GM11168 (cell line): Measurements from ENCODE around the gene ZDHHC21.

Source experiments
- in situ Hi-C: fragments of 300-500 bp; cut with MboI; formaldehyde crosslinking; loops from one replicate; pipeline ENCODE4 v1.12.0; 2022; ENCODE audit warnings: low sequenced_read_pairs; ENCODE audit not compliant: unreplicated experiment

The ZDHHC21 gene

DNA sequence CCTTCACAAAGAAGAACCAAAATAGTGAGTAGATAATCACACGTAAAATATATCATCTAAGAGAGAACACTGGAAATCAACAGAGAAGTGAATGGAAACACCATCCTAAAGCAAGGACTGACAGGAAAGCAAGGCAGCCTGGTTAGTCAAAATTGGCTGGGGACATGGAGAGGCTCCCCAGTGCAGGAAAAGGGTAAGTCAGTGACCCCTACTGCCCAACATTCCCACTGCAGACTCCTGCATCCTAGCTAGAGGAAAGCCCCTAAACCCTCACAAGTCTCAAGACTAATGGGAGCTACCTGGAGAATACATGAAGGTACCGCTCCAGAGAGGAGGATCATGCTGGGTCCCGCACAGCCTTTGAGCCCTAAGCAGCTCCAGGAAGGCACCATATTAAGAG lies 60.1 kb downstream of the ZDHHC21 start:
- in situ Hi-C loops, result no loop called here

DNA sequence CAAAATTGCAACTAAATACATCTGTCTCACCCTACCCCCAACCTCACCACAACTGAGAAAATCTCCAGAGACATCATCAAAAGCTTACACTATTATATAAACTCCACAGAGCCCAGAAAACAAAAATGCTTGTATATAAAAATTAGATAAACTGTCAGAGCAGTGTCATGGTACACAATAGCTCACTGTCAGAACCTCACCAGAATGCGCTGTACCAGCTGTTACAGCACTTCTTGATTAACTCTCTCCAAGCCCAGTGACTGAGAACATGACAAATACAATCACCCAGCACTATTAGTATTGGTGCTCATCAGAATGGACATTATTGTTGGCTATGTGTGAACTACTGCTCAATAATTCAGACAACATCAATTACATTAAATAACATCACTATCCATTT lies 65.7 kb downstream of the ZDHHC21 start:
- in situ Hi-C loops, result no loop called here

DNA sequence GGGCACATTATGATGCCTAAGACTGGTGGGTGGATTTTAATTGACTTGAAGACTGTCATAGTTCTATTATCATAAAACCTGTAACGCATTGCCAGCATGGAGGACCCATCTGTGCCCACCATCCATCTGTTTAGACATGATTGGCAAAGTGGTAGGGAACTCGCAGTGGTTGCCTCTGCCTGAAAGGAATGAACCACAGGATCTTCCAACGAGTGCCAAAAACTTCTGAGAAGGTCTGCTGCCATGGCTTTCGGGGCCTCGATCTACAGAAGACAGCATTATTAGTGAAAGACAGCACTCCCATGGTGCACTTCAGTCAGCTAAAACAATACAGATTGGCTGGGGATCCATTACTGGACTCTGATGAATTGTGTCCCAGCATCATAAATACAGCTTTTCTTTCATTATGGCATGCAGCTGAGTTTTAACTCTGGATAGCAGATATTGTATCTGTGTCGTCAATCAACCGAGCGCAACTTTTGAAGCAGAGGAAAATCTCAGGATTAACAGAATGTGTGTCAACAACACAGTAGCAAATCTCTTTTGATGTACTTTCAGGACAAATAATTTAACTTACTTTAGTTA lies 74.3 kb downstream of the ZDHHC21 start:
- in situ Hi-C loops, result loop anchor here (10.0 kb wide), 1 partner anchor 146 kb away; no protein-coding TSS in a partner anchor

DNA sequence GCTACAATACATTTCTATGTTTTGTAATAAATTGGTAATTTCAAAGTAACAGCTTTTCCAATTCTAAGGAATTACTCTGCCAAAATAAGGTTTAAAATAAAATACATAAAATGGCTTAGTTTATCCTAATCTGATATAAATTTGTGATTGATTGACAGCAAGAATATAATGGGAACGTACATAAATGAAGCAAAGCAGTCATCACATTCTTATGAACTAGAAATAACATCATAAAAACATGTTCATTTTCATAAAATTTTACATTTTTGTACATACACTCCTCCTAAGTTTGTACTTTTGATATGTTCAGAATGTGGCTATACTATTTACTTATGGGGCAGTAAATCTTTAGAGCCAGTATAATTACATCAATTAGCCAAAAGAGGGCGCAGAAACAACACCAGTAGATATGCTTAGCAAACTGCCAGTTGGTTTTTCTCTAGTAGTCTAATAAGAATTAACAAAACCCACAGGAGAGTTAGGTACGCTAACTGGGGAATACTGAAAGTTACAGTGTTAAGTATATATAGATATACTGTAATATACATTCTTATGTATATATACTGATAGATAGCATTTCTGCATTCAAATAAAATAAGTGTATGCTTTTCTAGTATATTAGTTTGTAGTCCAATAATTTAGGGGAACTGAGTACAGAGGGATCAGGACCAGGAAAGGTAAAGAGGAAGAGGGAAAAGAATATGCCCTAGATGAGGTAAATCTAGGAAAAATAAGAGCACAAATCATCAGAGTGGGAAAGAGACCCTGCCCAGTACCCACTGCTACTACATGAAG lies 76.8 kb downstream of the ZDHHC21 start:
- in situ Hi-C loops, result loop anchor here (10.0 kb wide), 1 partner anchor 148 kb away; no protein-coding TSS in a partner anchor

DNA sequence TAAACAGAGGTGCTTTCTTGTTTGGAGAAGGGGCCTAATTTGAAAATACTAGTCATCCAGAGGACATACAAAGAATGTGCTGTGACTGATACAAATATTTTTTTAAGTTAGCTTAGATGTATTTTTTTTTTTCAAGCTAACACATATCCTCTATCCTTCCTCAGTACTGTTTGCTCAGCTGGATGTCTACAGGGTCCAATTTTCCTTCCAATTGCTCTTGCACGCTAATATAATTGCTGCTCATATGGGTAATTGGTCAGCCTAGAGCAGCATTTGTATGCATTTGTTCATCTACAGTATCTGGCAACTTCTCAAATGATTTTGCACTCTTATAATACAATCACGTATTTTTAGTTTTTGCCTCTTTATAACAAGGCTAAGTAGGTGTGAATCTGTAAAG lies 84.7 kb downstream of the ZDHHC21 start:
- in situ Hi-C loops, result no loop called here

DNA sequence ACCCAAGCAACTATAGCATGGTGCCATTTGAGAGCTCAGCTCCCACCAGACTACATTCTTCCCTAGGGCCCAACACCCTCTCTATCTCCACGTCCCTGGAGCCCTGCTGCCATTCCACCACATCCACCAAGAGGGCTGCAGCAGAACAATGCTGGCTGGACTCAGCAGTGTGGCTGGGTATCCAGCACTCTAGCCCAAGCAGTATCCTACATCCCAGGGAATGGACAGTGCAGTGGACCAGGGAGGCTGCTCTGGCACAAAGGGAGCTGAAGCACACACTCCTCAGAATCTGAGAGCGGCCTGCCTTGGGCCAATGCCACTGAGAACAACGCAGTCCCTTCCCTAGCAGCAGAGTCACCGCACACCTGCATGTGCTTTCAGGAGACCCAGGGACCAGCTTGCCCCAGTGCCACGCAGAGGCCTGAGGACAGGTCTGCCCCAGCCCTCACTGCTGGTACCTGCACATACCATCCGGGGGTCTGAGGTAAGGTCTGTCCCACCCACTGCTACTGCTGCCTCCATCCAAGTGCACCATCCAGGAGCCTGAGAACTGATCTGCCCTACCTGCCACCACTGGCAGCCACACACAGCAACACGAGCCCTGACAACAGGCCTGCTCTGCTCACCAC lies 95.9 kb downstream of the ZDHHC21 start:
- in situ Hi-C loops, result no loop called here

DNA sequence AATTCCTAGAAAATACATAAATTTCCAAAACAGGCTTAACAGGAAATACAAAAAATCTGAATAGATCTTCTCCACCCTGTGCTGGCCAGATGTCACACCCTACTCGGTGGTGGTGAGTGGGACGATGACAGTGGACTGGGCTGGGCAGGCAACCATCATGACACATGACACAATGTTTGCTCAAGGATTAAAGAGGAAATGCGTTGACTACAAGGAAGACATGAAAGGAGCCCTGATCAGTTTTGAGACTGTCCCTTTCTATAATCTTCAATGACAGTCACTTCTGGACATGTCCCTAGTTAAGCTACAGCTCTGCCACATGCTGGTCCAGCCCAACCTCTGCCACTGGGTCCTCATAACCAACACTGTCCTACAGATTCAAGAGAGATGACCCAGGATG lies 99.8 kb downstream of the ZDHHC21 start:
- in situ Hi-C loops, result no loop called here

DNA sequence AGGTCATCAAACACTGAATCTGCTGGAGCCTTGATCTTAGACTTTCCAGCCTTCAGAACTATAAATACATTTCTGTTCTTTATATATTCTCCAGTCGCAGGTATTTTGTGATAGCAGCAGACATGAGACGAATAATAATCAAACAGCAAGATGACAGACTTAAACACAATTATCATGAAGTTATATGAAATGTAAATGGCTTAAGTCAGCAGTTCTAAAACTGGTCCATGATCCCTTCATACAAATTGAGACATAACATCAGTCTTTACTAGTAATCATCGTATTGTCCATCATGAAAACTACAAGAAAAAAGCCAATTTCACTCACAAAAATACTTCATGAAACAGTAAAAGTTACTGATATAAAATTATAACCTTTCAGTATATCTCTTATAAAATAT lies 101.8 kb downstream of the ZDHHC21 start:
- in situ Hi-C loops, result no loop called here

DNA sequence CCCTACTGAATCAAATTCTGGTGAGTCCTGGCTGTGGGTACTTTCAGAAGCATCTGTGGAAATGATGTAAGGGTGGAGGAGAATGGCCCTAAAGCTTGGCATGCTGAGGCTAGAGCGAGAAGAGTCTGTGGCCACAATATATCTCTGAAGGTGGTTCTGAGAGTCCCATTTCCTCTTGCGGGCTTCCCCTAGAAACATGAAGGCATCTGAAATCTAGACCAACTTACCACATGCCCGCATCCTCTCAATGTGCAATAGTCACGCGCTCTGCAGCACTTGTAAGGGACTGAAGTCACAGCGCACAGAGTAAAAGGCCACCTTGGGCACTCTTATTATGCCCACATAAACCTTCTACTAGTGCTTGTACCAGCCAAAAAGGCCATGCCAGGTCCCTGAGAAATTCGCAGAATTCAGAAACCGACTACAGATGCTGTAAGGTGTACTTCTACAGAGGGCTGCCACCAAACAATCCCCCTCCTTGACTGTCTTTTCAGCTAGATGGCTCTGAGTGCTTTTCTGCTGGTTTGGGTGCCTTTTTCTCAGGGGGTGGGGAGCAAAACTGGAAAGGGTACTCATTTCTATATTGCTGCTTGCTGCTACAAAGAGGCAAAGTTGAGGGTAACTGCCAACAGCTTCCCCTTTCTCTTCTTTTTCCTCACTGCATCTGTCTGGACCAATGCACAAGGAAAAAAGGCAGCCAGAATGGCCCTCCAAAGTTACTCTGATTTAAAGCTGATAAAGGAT lies 107.3 kb downstream of the ZDHHC21 start:
- in situ Hi-C loops, result no loop called here

DNA sequence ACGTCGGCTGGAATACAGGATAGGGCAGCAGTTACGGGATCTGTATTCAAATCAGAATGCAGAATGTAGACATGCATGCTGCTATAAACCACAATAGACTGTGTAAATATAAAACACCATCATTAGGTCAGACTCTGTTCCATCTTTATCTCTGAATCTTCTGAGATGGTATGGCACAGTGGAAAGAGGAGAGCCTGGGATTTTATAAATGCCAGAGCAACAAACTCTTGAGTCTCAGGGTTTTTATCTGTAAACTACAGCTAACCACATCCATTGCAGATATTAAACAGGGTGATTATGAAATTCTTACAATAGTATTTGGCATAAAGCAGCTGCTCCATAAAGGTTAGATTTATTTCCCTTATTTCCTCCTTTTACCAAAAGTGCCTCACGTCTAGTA lies 108.7 kb downstream of the ZDHHC21 start:
- in situ Hi-C loops, result no loop called here

DNA sequence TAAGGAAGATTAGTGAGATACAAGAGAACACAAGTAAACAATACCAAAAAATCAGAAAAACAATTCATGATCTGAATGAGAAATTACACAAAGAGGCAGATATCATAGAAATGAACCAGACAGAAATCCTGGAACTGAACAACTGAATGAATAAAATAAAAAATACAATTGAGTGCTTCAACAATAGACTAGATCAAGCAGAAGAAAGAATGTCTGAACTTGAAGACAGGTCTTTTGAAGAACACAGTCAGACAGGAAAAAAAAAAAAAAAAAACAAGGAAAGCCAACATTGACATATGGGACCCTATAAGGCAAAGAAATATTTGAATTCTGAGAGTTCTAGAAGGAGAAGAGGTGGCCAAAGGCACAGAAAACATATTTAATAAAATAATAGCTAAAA lies 115.2 kb downstream of the ZDHHC21 start:
- in situ Hi-C loops, result no loop called here

DNA sequence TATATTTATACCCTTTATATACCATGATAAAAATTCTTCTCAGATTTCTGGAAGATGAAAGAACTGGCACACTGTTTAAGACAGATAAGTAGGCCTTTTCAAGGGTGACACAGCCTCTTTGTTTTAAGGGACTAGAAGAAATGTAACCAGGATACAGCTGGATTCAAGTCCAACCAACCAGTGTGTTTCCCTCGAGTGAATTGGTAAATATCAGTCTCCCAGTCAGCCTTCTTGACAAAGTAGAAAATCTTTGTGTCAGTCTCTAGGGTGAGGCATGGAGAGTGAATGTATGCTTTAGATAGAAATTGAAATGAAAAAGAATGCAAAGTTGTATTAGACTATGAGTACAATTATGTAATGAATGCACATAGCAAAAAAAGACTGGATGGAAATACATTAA lies 119.1 kb downstream of the ZDHHC21 start:
- in situ Hi-C loops, result no loop called here

DNA sequence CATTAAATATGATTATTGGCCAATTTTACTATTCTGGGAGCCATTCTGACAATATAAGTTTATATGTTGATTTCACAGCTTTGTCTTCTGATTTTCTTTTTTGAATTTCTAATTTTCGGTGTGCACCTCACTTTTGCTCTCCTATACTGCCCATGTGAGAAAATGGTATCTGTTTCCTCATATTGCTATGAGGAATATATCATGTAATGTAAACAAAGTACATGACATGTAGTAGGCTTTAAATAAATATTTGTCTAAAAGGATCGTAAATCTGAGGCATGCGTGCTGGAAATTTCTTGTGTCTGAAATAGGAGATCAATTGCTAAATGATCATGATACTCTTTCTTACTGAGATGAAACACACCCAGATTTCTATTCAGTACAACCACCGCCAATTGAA lies 119.9 kb downstream of the ZDHHC21 start:
- in situ Hi-C loops, result no loop called here

DNA sequence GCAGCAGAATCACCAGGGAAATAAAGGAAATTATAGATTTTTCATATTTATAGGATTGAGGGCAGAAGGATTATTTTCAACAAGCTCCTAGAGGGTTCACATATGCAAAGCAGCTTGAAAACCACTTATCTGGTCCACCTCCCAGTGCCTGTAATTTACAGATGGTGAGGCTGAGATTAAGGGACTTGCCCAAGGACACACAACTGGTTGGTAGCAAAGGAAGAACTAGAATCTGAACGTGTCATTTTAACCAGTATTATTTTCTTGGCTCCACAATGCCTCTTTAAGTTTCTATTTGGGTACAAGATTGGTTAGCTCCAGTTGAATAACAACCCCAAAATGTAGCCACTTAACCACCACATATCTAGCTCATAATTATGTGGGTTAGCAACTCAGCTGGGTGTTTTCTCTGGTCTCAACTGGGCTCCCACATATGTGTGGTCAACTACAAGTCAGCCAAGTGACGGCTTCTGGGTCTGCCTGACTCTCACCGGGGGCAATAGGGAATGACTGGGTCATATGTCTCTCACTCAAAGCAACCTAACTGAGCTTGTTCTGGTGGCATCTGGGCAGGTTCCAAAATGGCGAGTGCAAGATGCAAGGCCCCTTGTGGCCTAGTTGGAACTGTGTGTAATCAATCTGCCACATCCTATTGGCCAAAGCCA lies 127.7 kb downstream of the ZDHHC21 start:
- in situ Hi-C loops, result no loop called here

DNA sequence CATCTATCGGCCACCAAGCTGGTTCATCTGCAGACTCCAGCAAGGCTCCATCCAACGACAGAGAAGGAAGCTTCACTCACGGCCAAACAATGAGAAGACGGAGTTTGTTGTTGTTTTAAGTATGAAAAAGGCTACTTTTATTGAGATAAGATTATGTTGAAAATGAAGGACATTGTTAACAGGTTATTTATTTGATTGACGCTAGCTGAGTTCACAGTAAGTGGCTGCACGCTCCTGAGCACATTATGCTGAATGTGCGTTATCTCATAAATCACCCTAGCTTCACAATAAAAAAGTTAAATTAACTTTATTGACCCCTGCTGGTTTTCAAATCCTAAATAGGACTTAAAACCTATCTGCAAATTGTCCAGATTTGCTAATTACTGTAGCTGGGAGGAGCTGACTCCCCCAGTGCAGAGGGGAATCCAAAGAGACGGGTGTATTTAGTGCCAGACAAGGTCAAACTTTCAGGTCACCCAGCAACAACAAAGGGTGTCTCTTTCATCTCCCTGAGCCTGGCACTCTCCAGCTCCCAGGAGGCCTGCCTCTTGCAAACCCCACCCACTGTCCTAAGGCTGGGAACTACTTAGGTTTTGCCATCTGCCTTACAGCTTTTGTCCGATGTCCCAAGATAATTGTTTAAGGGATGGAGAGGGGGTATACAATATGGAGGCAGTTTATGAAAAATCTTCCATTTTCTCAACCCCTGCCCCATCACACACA lies 129.2 kb downstream of the ZDHHC21 start:
- in situ Hi-C loops, result no loop called here

DNA sequence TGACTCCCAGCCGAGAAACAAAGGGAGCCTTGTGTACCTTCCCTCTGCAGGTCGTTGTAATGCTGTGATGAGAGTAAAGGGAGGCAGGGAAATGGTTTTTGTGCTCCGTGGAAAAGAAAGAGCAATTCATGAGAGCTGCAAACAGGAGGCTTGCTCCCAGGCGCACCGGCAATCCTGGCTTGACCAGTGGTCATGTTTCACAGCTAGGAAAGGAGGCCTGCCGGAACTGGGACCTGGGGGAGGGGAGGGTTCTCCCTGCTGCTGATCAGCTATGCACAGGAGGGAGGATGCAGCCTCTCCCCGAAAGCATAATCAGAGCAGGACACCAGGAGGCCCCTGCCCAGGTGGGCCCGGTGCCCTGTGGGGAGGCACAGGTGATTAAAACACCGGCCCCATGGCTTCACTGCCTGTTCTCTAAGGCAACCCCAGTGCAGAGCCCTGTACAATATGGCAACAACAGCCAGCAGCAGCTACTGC lies 131.3 kb downstream of the ZDHHC21 start:
- in situ Hi-C loops, result no loop called here
